Lower lobe of right lung (tissue), 2 donors: ENCODE data around the gene MTHFD1L. TPM values are rescaled to one million over a fixed set of nuclear protein-coding genes. Genes with fewer than 3 reads are reported as not detected.

ENCODE experiments used
- ATAC-seq, 2 donors: fragments of 200-7000 bp; cut with Tn5 transposase; one replicate each; pipeline ENCODE4 v1.9.1; 2020 to 2022; ENCODE audit warnings: mild to moderate bottlenecking in 2 of 2, moderate library complexity in 2 of 2
- DNase-seq: peaks from one replicate; pipeline ENCODE4 v3.0.0-alpha.2; 2020
- H3K27ac ChIP-seq: fragments of 200-600 bp; one replicate; pipeline ENCODE4 v1.8.0; 2022
- H3K27me3 ChIP-seq: fragments of 200-600 bp; one replicate; pipeline ENCODE4 v1.8.0; 2022; ENCODE audit warnings: low read depth
- H3K36me3 ChIP-seq: fragments of 200-600 bp; one replicate; pipeline ENCODE4 v1.8.0; 2022; ENCODE audit warnings: mild to moderate bottlenecking
- H3K4me1 ChIP-seq: fragments of 200-600 bp; one replicate; pipeline ENCODE4 v1.8.0; 2022
- H3K4me3 ChIP-seq: fragments of 200-600 bp; one replicate; pipeline ENCODE4 v1.8.0; 2022; ENCODE audit warnings: mild to moderate bottlenecking
- H3K9me3 ChIP-seq: fragments of 200-600 bp; one replicate; pipeline ENCODE4 v1.8.0; 2022
- intact Hi-C: fragments of 100-400 bp; cut with DNase I; formaldehyde crosslinking; loops from one replicate; pipeline ENCODE4 v1.11.0; 2022
- total RNA-seq: library from RNA; stranded (reverse); fragmentation: NEBNext Ultra II Directional; extraction: Animal tissue kit (Norgen Biotek cat#: 25700); gene quantifications from one replicate; pipeline ENCODE4 v1.2.1, GENCODE V29; 2021
- TF ChIP-seq, protein P1 (sequence below): fragments of 200-600 bp; IDR thresholded peaks from one replicate; pipeline ENCODE4 v1.8.0; 2022; ENCODE audit warnings: antibody characterized with exemption, mild to moderate bottlenecking
- donor health status: DM: no; HTN: yes; CAD: no; lungs with severe emphysema.

MTHFD1L gene
- total RNA-seq, 1 donor from 2014 or later = 22.1 TPM

DNA sequence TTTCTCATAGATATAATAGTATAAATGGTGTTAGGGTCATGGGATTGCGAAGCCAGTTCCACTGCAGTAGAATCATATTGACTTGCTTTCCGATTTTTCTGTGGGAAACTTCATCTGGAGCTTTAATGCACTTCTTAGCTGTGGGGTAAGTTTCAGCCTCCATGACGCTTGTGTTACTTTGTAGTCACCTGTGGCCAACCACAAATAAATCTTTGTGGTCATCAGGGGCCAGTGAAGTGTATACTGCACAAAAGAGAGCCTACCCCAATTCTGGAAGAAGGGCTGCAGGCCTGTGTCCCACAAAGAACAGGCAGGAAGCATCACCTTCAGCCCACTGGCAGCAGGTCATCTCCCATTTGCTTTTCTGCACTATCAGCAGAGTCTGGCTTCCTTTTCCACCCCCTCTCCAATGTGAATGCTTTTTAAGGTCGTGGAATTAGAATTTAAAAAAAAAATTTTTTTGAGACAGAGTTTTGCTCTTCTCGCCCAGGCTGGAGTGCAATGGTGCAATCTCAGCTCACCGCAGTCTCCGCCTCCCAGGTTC lies 32.0 kb downstream of the MTHFD1L start:
- DNase-seq (no peak), ATAC-seq (no peak)
- no peak overlapping the region for H3K27ac ChIP-seq
- TF ChIP-seq, protein P1, sequence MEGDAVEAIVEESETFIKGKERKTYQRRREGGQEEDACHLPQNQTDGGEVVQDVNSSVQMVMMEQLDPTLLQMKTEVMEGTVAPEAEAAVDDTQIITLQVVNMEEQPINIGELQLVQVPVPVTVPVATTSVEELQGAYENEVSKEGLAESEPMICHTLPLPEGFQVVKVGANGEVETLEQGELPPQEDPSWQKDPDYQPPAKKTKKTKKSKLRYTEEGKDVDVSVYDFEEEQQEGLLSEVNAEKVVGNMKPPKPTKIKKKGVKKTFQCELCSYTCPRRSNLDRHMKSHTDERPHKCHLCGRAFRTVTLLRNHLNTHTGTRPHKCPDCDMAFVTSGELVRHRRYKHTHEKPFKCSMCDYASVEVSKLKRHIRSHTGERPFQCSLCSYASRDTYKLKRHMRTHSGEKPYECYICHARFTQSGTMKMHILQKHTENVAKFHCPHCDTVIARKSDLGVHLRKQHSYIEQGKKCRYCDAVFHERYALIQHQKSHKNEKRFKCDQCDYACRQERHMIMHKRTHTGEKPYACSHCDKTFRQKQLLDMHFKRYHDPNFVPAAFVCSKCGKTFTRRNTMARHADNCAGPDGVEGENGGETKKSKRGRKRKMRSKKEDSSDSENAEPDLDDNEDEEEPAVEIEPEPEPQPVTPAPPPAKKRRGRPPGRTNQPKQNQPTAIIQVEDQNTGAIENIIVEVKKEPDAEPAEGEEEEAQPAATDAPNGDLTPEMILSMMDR = no peak
- H3K4me3 ChIP-seq = no peak overlapping the region
- no peaks in the 10 kb centered on the region for H3K36me3 ChIP-seq
- no peaks in the 10 kb centered on the region for H3K9me3 ChIP-seq
- no peaks in the 10 kb centered on the region for H3K27me3 ChIP-seq
- intact Hi-C loops = loop anchor here (10.0 kb wide), 1 partner anchor 427 kb away; no protein-coding TSS in a partner anchor
- H3K4me1 ChIP-seq = peaks cover 6% of the 10 kb centered on the region

DNA sequence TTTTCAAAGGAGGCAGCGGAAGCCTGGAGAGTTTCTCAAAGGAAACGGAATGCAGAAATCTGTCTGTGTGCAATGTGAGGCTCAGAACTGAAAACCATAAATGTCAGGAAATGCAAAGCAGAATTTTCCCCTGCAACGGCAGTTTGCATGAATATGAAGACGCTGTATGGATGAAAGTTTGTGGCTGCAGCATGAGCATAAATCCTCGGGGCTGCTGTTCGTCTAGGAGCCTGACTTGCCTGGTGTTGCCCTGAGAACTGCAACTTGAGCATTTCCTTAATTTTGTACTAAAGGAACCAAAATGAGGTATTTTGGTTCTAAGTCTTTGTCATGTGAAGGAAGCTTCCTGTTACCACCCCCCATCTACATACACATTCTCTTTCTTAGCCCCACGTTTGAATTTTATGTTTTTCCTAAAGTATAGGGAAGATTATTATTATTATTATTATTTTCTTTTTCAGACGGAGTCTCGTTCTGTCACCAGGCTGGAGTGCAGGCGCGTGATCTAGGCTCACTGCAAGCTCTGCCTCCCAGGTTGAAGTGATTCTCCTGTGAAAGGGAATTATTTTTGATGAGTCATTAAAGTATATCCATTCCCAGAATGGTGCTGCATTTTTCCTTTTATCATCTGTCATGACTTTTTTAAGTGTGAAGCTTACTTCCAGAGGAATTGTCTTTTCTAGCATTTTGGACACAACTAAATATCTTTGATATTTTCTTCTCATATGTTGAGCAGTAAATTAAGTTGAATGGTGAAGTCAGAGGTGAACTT lies 33.1 kb downstream of the MTHFD1L start:
- Histone ChIP-seq H3K4me3 (no peak overlapping the region), H3K36me3 (no peaks in the 10 kb centered on the region), H3K9me3 (no peaks in the 10 kb centered on the region), H3K4me1 (peaks cover 6% of the 10 kb centered on the region), H3K27ac (no peak overlapping the region), H3K27me3 (no peaks in the 10 kb centered on the region)
- intact Hi-C loops = loop anchor here (10.0 kb wide), 1 partner anchor 426 kb away; no protein-coding TSS in a partner anchor
- no peak for DNase-seq
- TF ChIP-seq, protein P1 = no peak
- ATAC-seq = no peak

DNA sequence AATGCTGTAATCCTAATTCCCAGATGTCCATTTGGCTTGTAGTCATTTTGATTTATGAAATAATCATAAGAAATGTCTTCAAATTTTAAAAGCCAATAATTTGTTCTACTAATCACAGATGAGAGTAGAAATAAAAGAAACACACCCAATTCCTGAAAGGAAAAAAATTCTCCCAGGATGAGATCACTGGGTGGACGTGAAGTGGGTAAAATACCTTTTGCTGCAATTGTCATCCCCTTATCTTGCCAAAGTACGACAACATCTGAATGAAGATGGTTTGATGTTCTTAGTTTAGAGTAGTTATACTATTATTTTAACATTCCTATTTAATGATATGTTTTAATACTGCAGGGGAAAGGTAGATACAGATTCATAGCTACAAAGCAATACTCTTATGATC lies 33.7 kb downstream of the MTHFD1L start:
- Histone ChIP-seq H3K4me1 (peaks cover 6% of the 10 kb centered on the region), H3K27me3 (no peaks in the 10 kb centered on the region), H3K27ac (no peak overlapping the region), H3K36me3 (no peaks in the 10 kb centered on the region), H3K9me3 (no peaks in the 10 kb centered on the region), H3K4me3 (no peak overlapping the region)
- ATAC-seq (no peak), DNase-seq (no peak)
- intact Hi-C loops = loop anchor here (10.0 kb wide), 1 partner anchor 426 kb away; no protein-coding TSS in a partner anchor
- TF ChIP-seq, protein P1 = no peak

DNA sequence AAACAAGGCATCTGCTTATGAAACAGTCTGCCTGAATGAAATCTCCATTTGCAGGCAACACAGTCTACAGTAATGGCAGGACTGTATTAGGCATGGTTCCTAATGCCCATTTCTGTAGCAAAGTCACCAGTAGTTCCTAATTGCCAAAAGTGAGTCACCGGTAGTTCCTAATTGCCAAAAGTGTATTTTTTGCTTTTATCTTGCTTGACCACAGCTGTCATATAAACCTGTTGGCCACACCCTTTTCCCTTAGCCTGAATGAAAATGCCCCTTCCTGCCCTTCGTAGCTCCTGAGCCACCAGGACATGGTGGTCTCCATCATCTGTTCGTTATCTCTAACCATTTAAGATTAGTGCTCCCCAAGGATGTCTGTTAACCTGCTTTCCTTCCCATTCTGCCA lies 34.5 kb downstream of the MTHFD1L start:
- no peaks in the 10 kb centered on the region for H3K27me3 ChIP-seq
- H3K4me1 ChIP-seq = peaks cover 4% of the 10 kb centered on the region
- no peak overlapping the region for H3K4me3 ChIP-seq
- H3K36me3 ChIP-seq = no peaks in the 10 kb centered on the region
- no peak overlapping the region for H3K27ac ChIP-seq
- DNase-seq = no peak
- no peaks in the 10 kb centered on the region for H3K9me3 ChIP-seq
- intact Hi-C loops = no loop called here
- ATAC-seq = no peak
- TF ChIP-seq, protein P1 = no peak

DNA sequence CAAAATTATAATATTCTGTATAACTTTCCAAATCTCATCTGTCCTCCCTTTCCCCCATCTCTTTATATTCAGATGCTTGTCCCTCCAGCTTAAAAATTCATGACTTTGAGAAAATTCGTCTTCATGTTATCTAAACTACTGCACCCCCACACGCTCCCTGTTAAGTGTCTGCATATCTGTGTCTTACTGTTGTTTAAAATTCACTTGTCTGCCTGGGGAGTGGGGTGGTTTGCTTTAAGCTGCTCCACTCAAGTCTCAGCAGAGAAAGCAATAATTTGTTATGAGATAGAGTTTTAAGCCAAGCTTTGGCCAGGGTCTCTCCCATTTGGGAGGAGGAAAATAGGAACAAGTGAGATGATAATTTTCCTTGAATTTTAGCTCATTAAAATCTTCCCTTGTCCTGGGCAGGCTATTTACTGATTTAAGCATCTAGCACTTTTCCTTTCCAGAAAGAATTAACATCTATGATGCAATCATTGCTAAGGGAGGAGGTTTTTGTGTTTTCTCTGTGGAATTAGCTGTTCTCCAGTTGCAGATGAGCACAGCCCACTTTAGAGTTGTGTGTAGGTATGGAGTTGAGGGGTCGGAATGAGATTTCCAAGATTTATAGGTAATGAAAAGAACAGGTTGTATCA lies 36.8 kb downstream of the MTHFD1L start:
- Histone ChIP-seq H3K27ac (no peak overlapping the region), H3K4me3 (no peak overlapping the region), H3K9me3 (no peaks in the 10 kb centered on the region), H3K36me3 (no peaks in the 10 kb centered on the region), H3K27me3 (no peaks in the 10 kb centered on the region), H3K4me1 (no peaks in the 10 kb centered on the region)
- ATAC-seq = no peak
- DNase-seq = no peak
- intact Hi-C loops = no loop called here
- TF ChIP-seq, protein P1 = no peak
